Measurements from ENCODE around the gene ANK2.
A peak's percentile ranks its signal among the peaks of the same experiment; 100 is the strongest.

ANK2 gene

GRCh38 chr4:113405874-113406722, 356.6 kb downstream of the ANK2 start:
- no peak for FAIRE-seq

GRCh38 chr4:113406723-113407016, 357.2 kb downstream of the ANK2 start:
- no peak for FAIRE-seq

- no peak for FAIRE-seq
Observed at GRCh38 chr4:113407409-113407808, 358.0 kb downstream of the ANK2 start.

DNA sequence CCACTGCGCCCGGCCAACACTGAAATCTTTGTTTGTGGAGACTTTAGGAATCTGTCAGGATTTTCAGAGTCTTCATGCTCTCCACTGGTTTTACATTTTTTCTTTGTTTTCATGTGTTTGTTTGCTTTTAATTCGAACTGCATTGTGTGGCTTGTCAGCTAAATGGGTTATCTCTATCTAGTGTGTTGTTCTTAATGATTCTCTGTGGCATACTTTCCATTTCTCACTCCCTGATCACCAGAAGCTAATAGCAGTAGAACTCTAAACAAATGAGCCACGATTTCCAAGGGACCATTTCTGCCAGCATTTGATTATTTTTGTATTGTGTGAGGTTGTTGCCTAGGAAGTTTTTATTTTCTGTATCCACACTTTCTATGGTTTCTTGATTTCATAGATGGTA, 359.7 kb downstream of the ANK2 start:
- FAIRE-seq: no peak

DNA sequence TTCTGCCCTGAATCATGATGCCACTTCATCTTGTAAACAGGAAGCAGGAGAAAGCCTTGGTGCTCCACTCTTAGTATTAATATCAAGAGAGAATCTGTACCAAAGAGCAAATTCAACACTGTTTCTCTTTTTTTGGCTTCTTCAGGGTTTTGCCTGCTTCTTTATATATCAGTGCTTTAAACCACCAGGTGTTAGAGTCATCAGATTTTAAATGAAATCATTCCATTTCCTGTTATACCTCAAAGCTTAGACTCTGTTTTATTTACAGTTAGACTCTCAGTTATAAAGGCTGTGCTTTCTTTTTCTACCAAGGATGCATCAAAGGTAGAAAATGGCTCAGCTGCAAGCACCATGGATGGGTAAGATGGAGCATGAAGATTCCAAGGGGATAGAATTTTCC, 361.2 kb downstream of the ANK2 start:
- no peak for FAIRE-seq

GRCh38 chr4:113411496-113411938, 362.1 kb downstream of the ANK2 start:
- peak; percentile 17 for FAIRE-seq

GRCh38 chr4:113419631-113420030, 370.2 kb downstream of the ANK2 start:
- no peak for FAIRE-seq

DNA sequence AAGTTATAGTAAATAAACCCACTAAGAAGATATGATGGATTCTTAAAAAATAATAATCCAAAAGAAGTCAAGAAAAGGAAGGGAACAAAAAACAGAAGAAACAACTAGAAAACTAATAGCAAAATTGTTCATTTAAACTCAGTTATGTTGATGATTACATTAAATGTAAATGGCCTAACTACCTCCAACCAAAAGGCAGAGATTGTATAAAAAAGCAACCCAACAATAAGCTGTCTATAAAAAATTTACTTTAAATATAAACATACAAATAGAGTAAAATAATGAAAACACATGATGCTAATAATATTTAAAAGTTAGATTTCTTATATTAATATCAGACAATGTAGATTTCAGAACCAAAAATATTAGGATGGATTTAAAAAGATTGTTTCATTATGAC, 371.5 kb downstream of the ANK2 start:
- peak; percentile 81 for FAIRE-seq

DNA sequence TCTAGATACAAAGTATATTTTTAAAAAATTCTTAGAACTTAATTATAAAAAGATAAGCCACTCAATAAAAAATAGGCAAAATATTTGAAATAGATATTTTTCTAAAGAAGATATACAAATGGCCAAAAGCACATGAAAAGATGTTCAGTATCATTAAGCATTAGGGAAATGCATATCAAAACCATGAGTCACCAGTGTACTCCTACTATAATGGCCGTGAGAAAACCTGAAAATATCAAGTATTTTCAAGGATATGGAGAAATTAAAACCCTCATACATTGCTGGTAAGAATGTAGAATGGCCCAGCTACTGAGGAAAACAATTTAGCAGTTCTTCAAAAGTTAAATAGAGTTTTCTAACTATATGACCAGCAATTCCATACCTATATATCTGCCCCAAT, 374.2 kb downstream of the ANK2 start:
- FAIRE-seq: peak; percentile 61

GRCh38 chr4:113433116-113433515, 383.7 kb downstream of the ANK2 start:
- no peak for FAIRE-seq

Measured in islet of Langerhans (tissue), 1 donor.